Measurements from ENCODE around the gene SLC25A44. TPM values are rescaled to one million over a fixed set of nuclear protein-coding genes. Genes with fewer than 3 reads are reported as not detected.

The SLC25A44 gene
- total RNA-seq, 1 donor from 2014 or later, result 34.3 TPM

Other genes with a start within 250 kb of the SLC25A44 start
- 172 and 189 TPM in 2 replicates for gene ARHGEF2, start 215.6 kb upstream of the SLC25A44 start, total RNA-seq
- gene SSR2, start 173.2 kb upstream of the SLC25A44 start, total RNA-seq, result 265 and 268 TPM in 2 replicates
- gene UBQLN4, start 140.3 kb upstream of the SLC25A44 start, total RNA-seq, result 36.8 and 37.2 TPM in 2 replicates
- 69.4 and 71.6 TPM in 2 replicates for gene LAMTOR2, start 139.3 kb upstream of the SLC25A44 start, total RNA-seq
- not detected in 2 replicates for gene RAB25, start 132.9 kb upstream of the SLC25A44 start, total RNA-seq
- 0.20 and 0.50 TPM in 2 replicates for gene MEX3A, start 111.6 kb upstream of the SLC25A44 start, total RNA-seq
- gene LMNA, start 79.4 kb upstream of the SLC25A44 start, total RNA-seq, result 98.8 and 104 TPM in 2 replicates
- gene SEMA4A, start 40.5 kb upstream of the SLC25A44 start, total RNA-seq, result 10.5 and 12.4 TPM in 2 replicates
- gene PMF1, start 18.9 kb downstream of the SLC25A44 start, total RNA-seq, result 84.0 and 84.1 TPM in 2 replicates
- 2.0 and 2.9 TPM in 2 replicates for gene BGLAP, start 48.1 kb downstream of the SLC25A44 start, total RNA-seq
- 8.0 and 8.6 TPM in 2 replicates for gene PAQR6, start 54.0 kb downstream of the SLC25A44 start, total RNA-seq
- 69.2 and 73.1 TPM in 2 replicates for gene SMG5, start 88.7 kb downstream of the SLC25A44 start, total RNA-seq
- 9.4 TPM in 2 replicates for gene TMEM79, start 90.2 kb downstream of the SLC25A44 start, total RNA-seq
- 28.9 and 31.3 TPM in 2 replicates for gene GLMP, start 101.6 kb downstream of the SLC25A44 start, total RNA-seq
- gene VHLL, start 105.2 kb downstream of the SLC25A44 start, total RNA-seq, result 0.30 and 0.34 TPM in 2 replicates
- gene CCT3, start 144.2 kb downstream of the SLC25A44 start, total RNA-seq, result 307 and 319 TPM in 2 replicates
- 0.50 TPM in 1 of 2 replicates, not detected in the other for gene TSACC, start 144.4 kb downstream of the SLC25A44 start, total RNA-seq
- not detected in 2 replicates for gene RHBG, start 175.1 kb downstream of the SLC25A44 start, total RNA-seq

Measured in T-helper 2 cell treated with Interferon-gamma antibody and Interleukin-4, amounts not matched to agents 100 ng/mL and 5 ng/mL, for 36 hours (primary cell).